A549 (cell line): ENCODE measurements around the gene AJAP1. TPM values are rescaled to one million over a fixed set of nuclear protein-coding genes. Genes with fewer than 3 reads are reported as not detected.

Source experiments
- ATAC-seq, 2 experiments: fragments of 200-7000 bp in 1 of 2; fragments of >200 bp in 1 of 2; cut with Nextera tagmentation in 1 of 2; cut with Tn5 transposase in 1 of 2; 3 replicates each; pipeline versions ENCODE4 v1.8.0 to v1.9.1; 2018 to 2020; ENCODE audit warnings: mild to moderate bottlenecking in 1 of 2, moderate library complexity in 1 of 2
- CTCF ChIA-PET: fragments of 300-600 bp; sonication (Branson Sonifier 250); formaldehyde crosslinking; extraction: SDS; loops from one replicate; lab custom pipeline; 2021; ENCODE audit warnings: antibody characterized with exemption, inconsistent platforms; lab: Yijun Ruan, JAX
- POLR2A ChIA-PET: fragments of 350-600 bp; formaldehyde crosslinking; extraction: SDS; loops from one replicate; lab custom pipeline; 2021; ENCODE audit warnings: antibody characterized with exemption, inconsistent platforms; lab: Yijun Ruan, JAX
- DNase-seq, 2 experiments: peaks; one replicate each; pipeline versions ENCODE4 v3.0.0 to v3.0.0-alpha.2; 2011 to 2016; ENCODE audit warnings: low read depth in 1 of 2, low spot score in 1 of 2
- FAIRE-seq: peaks from 2 replicates; lab custom pipeline; 2011; peaks lifted over from hg19 to GRCh38; lab: Jason Lieb, UNC
- H3K27ac ChIP-seq, 2 experiments: fragments of >200 bp; sonication (Bioruptor Twin); formaldehyde crosslinking; 3 replicates each; pipeline ENCODE4 v1.5.1; 2016 to 2017
- H3K4me1 ChIP-seq: fragments of >200 bp; sonication (Bioruptor Twin); formaldehyde crosslinking; 3 replicates; pipeline ENCODE4 v1.6.1; 2016
- H3K4me2 ChIP-seq: fragments of >200 bp; sonication (Bioruptor Twin); formaldehyde crosslinking; 3 replicates; pipeline ENCODE4 v1.6.1; 2016
- H3K4me3 ChIP-seq: fragments of >200 bp; sonication (Bioruptor Twin); formaldehyde crosslinking; 3 replicates; pipeline ENCODE4 v1.5.1; 2016
- H3K9me3 ChIP-seq: fragments of >200 bp; sonication (Bioruptor Twin); formaldehyde crosslinking; 3 replicates; pipeline ENCODE4 v1.6.1; 2016
- ATOH8 ChIP-seq: fragments of 250-450 bp; sonication (Bioruptor Pico); IDR thresholded peaks from 2 replicates; pipeline ENCODE4 v1.5.0; 2020; ENCODE audit warnings: low read depth, mild to moderate bottlenecking, moderate library complexity
- BHLHE40 ChIP-seq: IDR thresholded peaks from 2 replicates; pipeline ENCODE4 v1.6.1; 2012; ENCODE audit warnings: low read depth, low read length, inconsistent platforms
- CBX2 ChIP-seq: fragments of 200-600 bp; sonication (generic); IDR thresholded peaks from 2 replicates; pipeline ENCODE4 v1.6.1; 2016; ENCODE audit warnings: low read depth, mild to moderate bottlenecking, borderline replicate concordance
- CEBPB ChIP-seq, 2 experiments: fragments of >200 bp in 1 of 2; sonication (Bioruptor Twin) in 1 of 2; formaldehyde crosslinking in 1 of 2; IDR thresholded peaks; 2 replicates each; pipeline ENCODE4 v1.6.1; 2012 to 2016
- CHD4 ChIP-seq: fragments of 200-600 bp; sonication (generic); IDR thresholded peaks from 2 replicates; pipeline ENCODE4 v1.6.1; 2016; ENCODE audit warnings: antibody characterized with exemption, mild to moderate bottlenecking, borderline replicate concordance
- EHF ChIP-seq: fragments of 250-450 bp; sonication (Bioruptor Pico); IDR thresholded peaks from 2 replicates; pipeline ENCODE4 v1.5.0; 2020; ENCODE audit warnings: mild to moderate bottlenecking
- EHMT2 ChIP-seq: fragments of 200-600 bp; sonication (generic); IDR thresholded peaks from 2 replicates; pipeline ENCODE4 v1.6.1; 2016; ENCODE audit warnings: antibody characterized with exemption, low read depth, mild to moderate bottlenecking, moderate library complexity
- EP300 ChIP-seq, 2 experiments: fragments of >200 bp; sonication (Bioruptor Twin); formaldehyde crosslinking; IDR thresholded peaks; 2 replicates in 1 of 2; 3 replicates in 1 of 2; pipeline ENCODE4 v1.6.1; 2016 to 2017
- FOSB ChIP-seq: fragments of 250-450 bp; sonication (Bioruptor Pico); IDR thresholded peaks from 2 replicates; pipeline ENCODE4 v1.5.0; 2020; ENCODE audit warnings: mild to moderate bottlenecking, moderate library complexity
- FOXS1 ChIP-seq: fragments of 250-450 bp; sonication (Bioruptor Pico); IDR thresholded peaks from 2 replicates; pipeline ENCODE4 v1.5.0; 2020; ENCODE audit warnings: mild to moderate bottlenecking, moderate library complexity
- HEYL ChIP-seq: fragments of 250-450 bp; sonication (Bioruptor Pico); IDR thresholded peaks from 2 replicates; pipeline ENCODE4 v1.8.0; 2021; ENCODE audit warnings: mild to moderate bottlenecking, moderate library complexity
- HOXA7 ChIP-seq: fragments of 250-450 bp; sonication (Bioruptor Pico); IDR thresholded peaks from 2 replicates; pipeline ENCODE4 v1.5.0; 2020; ENCODE audit warnings: mild to moderate bottlenecking, moderate library complexity
- HOXB13 ChIP-seq: fragments of 250-450 bp; sonication (Bioruptor Pico); IDR thresholded peaks from 2 replicates; pipeline ENCODE4 v1.5.0; 2020; ENCODE audit warnings: low read depth, mild to moderate bottlenecking, moderate library complexity
- HOXB5 ChIP-seq: fragments of 250-450 bp; sonication (Bioruptor Pico); IDR thresholded peaks from 2 replicates; pipeline ENCODE4 v1.5.0; 2020; ENCODE audit warnings: mild to moderate bottlenecking, moderate library complexity
- JUN ChIP-seq, 2 experiments: fragments of >200 bp; sonication (Bioruptor Twin); formaldehyde crosslinking; IDR thresholded peaks; 2 replicates in 1 of 2; 3 replicates in 1 of 2; pipeline ENCODE4 v1.6.1; 2016 to 2017
- JUNB ChIP-seq: fragments of >200 bp; sonication (Bioruptor Twin); formaldehyde crosslinking; IDR thresholded peaks from 2 replicates; pipeline ENCODE4 v1.6.1; 2016
- KDM5A ChIP-seq: fragments of 200-600 bp; sonication (generic); IDR thresholded peaks from 2 replicates; pipeline ENCODE4 v1.6.1; 2016; ENCODE audit warnings: antibody characterized with exemption, mild to moderate bottlenecking
- MAFK ChIP-seq: fragments of 450-650 bp; IDR thresholded peaks from 2 replicates; pipeline ENCODE4 v1.6.1; 2014; ENCODE audit not compliant: partially characterized antibody
- MAX ChIP-seq: IDR thresholded peaks from 2 replicates; pipeline ENCODE4 v1.6.1; 2012
- MAZ ChIP-seq: fragments of 150-350 bp; IDR thresholded peaks from 2 replicates; pipeline ENCODE4 v1.6.1; 2014; ENCODE audit warnings: antibody characterized with exemption, low read depth, low read length, borderline replicate concordance
- MYC ChIP-seq: IDR thresholded peaks from 2 replicates; pipeline ENCODE4 v1.6.1; 2012; ENCODE audit warnings: mild to moderate bottlenecking, inconsistent platforms, low read length, improper control_type of control experiment, borderline replicate concordance
- RAD21 ChIP-seq, 2 experiments: fragments of >200 bp in 1 of 2; sonication (Bioruptor Twin) in 1 of 2; formaldehyde crosslinking in 1 of 2; IDR thresholded peaks in 1 of 2; conservative IDR thresholded peaks in 1 of 2; 2 replicates in 1 of 2; 3 replicates in 1 of 2; pipeline ENCODE4 v1.6.1; 2012 to 2018; ENCODE audit warnings: inconsistent platforms in 1 of 2
- RARB ChIP-seq: fragments of 250-450 bp; sonication (Bioruptor Pico); IDR thresholded peaks from 2 replicates; pipeline ENCODE4 v1.8.0; 2021; ENCODE audit warnings: mild to moderate bottlenecking, moderate library complexity
- RFX5 ChIP-seq: fragments of 450-650 bp; IDR thresholded peaks from 2 replicates; pipeline ENCODE4 v1.7.1; 2014; ENCODE audit warnings: antibody characterized with exemption, mild to moderate bottlenecking, moderate library complexity
- SREBF2 ChIP-seq: fragments of 450-650 bp; IDR thresholded peaks from 2 replicates; pipeline ENCODE4 v1.6.1; 2014; ENCODE audit warnings: mild to moderate bottlenecking, moderate library complexity
- TP53 ChIP-seq: fragments of 250-450 bp; sonication (Bioruptor Pico); IDR thresholded peaks from 2 replicates; pipeline ENCODE4 v1.5.0; 2021; ENCODE audit warnings: mild to moderate bottlenecking, moderate library complexity
- WGBS: methylation state at CpG from one replicate; pipeline ENCODE4 v1.1.6; 2017; ENCODE audit errors: missing lambda C conversion rate; 5-methylcytosine and 5-hydroxymethylcytosine counted together
- polyA plus RNA-seq, 4 experiments: library from polyadenylated mRNA; depleted of rRNA in 3 of 4; stranded (reverse); fragments of >200 nt; fragmentation: RNase III in 1 of 4; extraction: RNeasy Plus Mini Kit Qiagen cat#74134 plus additional on column Dnase treatment in 1 of 4; gene quantifications; 2 replicates in 3 of 4; 3 replicates in 1 of 4; pipeline ENCODE4 v1.2.3, GENCODE V29; 2011 to 2017
- TF ChIP-seq, protein P1 (sequence below): fragments of 450-650 bp; IDR thresholded peaks from 2 replicates; pipeline ENCODE4 v1.6.1; 2014; ENCODE audit warnings: antibody characterized with exemption
- TF ChIP-seq, protein P2 (sequence below): IDR thresholded peaks from 2 replicates; pipeline ENCODE4 v1.6.1; 2012; ENCODE audit warnings: low read depth, borderline replicate concordance
- TF ChIP-seq, protein P3 (sequence below): fragments of >200 bp; sonication (Bioruptor Twin); formaldehyde crosslinking; IDR thresholded peaks from 3 replicates; pipeline ENCODE4 v1.6.1; 2016

The AJAP1 gene
- polyA plus RNA-seq, 2 of the 4 experiments (the other 2 are of a cell fraction) = not detected

DNA sequence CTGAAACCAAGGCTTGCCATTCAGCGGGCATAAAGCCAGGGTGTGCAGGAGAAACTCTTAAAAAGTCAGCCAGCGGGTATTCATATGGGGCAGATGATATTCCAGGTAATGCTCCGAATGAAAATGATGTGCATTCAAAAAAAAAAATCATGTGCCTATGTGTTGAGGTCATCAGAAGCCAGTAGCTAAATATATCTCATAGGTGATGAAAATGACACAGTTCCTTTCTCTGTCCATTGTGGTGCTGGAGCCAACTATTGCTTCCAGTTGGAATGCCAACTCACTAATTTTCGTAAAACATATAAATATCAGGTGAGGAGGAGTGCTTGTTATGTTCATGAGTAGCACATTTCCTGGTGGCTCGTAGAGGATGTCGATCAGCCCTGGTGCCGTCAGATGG, 23.2 kb downstream of the AJAP1 start (continued):
- TF ChIP-seq, protein P1, sequence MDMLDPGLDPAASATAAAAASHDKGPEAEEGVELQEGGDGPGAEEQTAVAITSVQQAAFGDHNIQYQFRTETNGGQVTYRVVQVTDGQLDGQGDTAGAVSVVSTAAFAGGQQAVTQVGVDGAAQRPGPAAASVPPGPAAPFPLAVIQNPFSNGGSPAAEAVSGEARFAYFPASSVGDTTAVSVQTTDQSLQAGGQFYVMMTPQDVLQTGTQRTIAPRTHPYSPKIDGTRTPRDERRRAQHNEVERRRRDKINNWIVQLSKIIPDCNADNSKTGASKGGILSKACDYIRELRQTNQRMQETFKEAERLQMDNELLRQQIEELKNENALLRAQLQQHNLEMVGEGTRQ = no peak
- TF ChIP-seq RAD21 (conservative IDR thresholded peaks at IDR 0.05 in 1 of 2, IDR thresholded peaks at IDR 0.05 in 1 of 2) (no peak), EP300 (IDR thresholded peaks at IDR 0.05) (no peak), HEYL (CRISPR knock-in tag) (no peak)
- TF ChIP-seq, all 56 proteins: peak for 0

DNA sequence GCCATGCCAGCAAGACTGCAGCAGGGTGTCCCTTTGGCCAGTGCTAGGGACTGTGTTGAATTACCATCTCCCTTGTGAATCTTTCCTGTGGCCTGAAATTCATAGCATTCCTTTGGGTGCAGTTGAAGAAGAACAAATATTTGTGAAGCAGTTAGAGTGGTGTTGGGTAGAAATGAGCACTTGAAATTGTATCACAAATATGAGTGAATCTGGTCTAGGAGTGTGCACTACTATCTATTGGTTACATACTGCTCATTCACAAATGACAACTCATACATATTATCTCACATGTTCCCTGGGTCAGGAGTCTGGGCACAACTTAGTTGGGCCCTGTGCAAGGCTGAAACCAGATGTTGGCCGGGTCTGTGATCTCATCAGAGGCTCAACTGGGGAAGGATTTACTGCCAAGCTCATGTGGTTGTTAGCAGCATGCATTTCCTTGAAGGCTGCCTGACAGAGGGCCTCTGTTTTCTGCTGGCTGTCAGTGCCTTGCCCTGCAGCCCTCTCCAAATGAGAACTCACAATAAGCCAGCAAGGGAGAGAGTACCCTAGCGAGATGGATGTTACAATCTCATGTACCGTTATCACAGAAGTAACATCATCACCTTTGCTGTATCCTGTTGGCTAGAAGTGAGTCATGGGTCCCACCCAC, 23.8 kb downstream of the AJAP1 start:
- H3K27ac ChIP-seq = no peak overlapping the region
- ChIA-PET CTCF (no interaction called here), POLR2A (no interaction called here)
- 0% methylated on average over 1 of the region's 3 CpGs for WGBS
- TF ChIP-seq FOXS1 (CRISPR knock-in tag) = no peak
- no peak for TF ChIP-seq MAX
- TF ChIP-seq HOXA7 (CRISPR knock-in tag) = no peak
- TF ChIP-seq FOSB = no peak
- TF ChIP-seq, protein P2, sequence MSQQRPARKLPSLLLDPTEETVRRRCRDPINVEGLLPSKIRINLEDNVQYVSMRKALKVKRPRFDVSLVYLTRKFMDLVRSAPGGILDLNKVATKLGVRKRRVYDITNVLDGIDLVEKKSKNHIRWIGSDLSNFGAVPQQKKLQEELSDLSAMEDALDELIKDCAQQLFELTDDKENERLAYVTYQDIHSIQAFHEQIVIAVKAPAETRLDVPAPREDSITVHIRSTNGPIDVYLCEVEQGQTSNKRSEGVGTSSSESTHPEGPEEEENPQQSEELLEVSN = no peak
- no peak for TF ChIP-seq SREBF2
- TF ChIP-seq EHF = no peak
- TF ChIP-seq EP300 (IDR thresholded peaks at IDR 0.05) = no peak
- no peak for TF ChIP-seq ATOH8
- TF ChIP-seq TP53 (CRISPR knock-in tag) = no peak
- TF ChIP-seq CEBPB (IDR thresholded peaks at IDR 0.05) = no peak
- TF ChIP-seq, protein P3, sequence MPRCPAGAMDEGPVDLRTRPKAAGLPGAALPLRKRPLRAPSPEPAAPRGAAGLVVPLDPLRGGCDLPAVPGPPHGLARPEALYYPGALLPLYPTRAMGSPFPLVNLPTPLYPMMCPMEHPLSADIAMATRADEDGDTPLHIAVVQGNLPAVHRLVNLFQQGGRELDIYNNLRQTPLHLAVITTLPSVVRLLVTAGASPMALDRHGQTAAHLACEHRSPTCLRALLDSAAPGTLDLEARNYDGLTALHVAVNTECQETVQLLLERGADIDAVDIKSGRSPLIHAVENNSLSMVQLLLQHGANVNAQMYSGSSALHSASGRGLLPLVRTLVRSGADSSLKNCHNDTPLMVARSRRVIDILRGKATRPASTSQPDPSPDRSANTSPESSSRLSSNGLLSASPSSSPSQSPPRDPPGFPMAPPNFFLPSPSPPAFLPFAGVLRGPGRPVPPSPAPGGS = no peak
- no peak for TF ChIP-seq CBX2
- TF ChIP-seq MAZ = no peak
- TF ChIP-seq BHLHE40 = no peak
- no peak for TF ChIP-seq JUNB
- no peak for TF ChIP-seq HEYL (CRISPR knock-in tag)
- TF ChIP-seq CHD4 = no peak
- TF ChIP-seq MYC = no peak
- TF ChIP-seq RARB = no peak
- H3K4me2 ChIP-seq = no peak overlapping the region
- H3K4me1 ChIP-seq = no peaks in the 10 kb centered on the region
- DNase-seq (no peak), FAIRE-seq (no peak), ATAC-seq (no peak)
- no peaks in the 10 kb centered on the region for H3K9me3 ChIP-seq
- no peak overlapping the region for H3K4me3 ChIP-seq

- no peak overlapping the region for H3K4me2 ChIP-seq
- no peaks in the 10 kb centered on the region for H3K4me1 ChIP-seq
- H3K9me3 ChIP-seq = no peaks in the 10 kb centered on the region
- no peak for FAIRE-seq
- CTCF ChIA-PET = no interaction called here
- TF ChIP-seq HOXB5 (CRISPR knock-in tag) (no peak), JUN (IDR thresholded peaks at IDR 0.05) (no peak), EHF (no peak), RFX5 (no peak), HOXB13 (CRISPR knock-in tag) (no peak), MAX (no peak), CHD4 (no peak), KDM5A (no peak), MAFK (no peak), EHMT2 (no peak)
- TF ChIP-seq, protein P3 = no peak
- no peak overlapping the region for H3K4me3 ChIP-seq
- H3K27ac ChIP-seq = no peak overlapping the region
- 20% methylated on average over 7 of the region's 9 CpGs for WGBS
- POLR2A ChIA-PET = no interaction called here
- DNase-seq = no peak
- no peak for ATAC-seq
Measured at GRCh38 chr1:4681026-4681425, 26.6 kb downstream of the AJAP1 start.
